Fibroblast of the aortic adventitia (primary cell): ENCODE measurements around the gene NSFL1C. TPM values are rescaled to one million over a fixed set of nuclear protein-coding genes. Genes with fewer than 3 reads are reported as not detected.

Experiments
- DNase-seq: peaks from one replicate; pipeline ENCODE4 v3.0.0-alpha.2; 2010; ENCODE audit warnings: low read depth
- H3K4me3 ChIP-seq: 2 replicates; pipeline ENCODE4 v1.5.1; 2011; ENCODE audit warnings: low read depth, mild to moderate bottlenecking, control low read depth, low read length, moderate library complexity
- CTCF ChIP-seq: IDR thresholded peaks from 2 replicates; pipeline ENCODE4 v1.5.1; 2011; ENCODE audit warnings: mild to moderate bottlenecking, low read length, control low read depth, inconsistent platforms; ENCODE audit not compliant: insufficient read depth
- total RNA-seq: library from RNA; depleted of rRNA; stranded (reverse); fragments of >200 nt; gene quantifications from 2 replicates; pipeline ENCODE4 v1.2.3, GENCODE V29; 2012; ENCODE audit warnings: low replicate concordance

NSFL1C gene
- total RNA-seq, 1 donor: 26.9 TPM

- no peak for DNase-seq
- no peak overlapping the region for H3K4me3 ChIP-seq
- TF ChIP-seq CTCF: no peak
Measured at GRCh38 chr20:1426231-1426849, 40.3 kb downstream of the NSFL1C start.

- DNase-seq: no peak
- no peak for TF ChIP-seq CTCF
- no peak overlapping the region for H3K4me3 ChIP-seq
Measured at GRCh38 chr20:1424336-1424735, 42.3 kb downstream of the NSFL1C start.

- TF ChIP-seq CTCF: no peak
- peak; percentile 51 for DNase-seq
- H3K4me3 ChIP-seq: no peak overlapping the region
Measured at GRCh38 chr20:1423625-1424106, 43.0 kb downstream of the NSFL1C start.

GRCh38 chr20:1423206-1423605, 43.4 kb downstream of the NSFL1C start:
- DNase-seq: no peak
- no peak for TF ChIP-seq CTCF
- no peak overlapping the region for H3K4me3 ChIP-seq

GRCh38 chr20:1422753-1423152, 43.9 kb downstream of the NSFL1C start:
- no peak for TF ChIP-seq CTCF
- no peak for DNase-seq
- no peak overlapping the region for H3K4me3 ChIP-seq

GRCh38 chr20:1420066-1420465, 46.6 kb downstream of the NSFL1C start:
- no peak overlapping the region for H3K4me3 ChIP-seq
- DNase-seq: no peak
- no peak for TF ChIP-seq CTCF

GRCh38 chr20:1418350-1418749, 48.3 kb downstream of the NSFL1C start:
- TF ChIP-seq CTCF: no peak
- H3K4me3 ChIP-seq: no peak overlapping the region
- DNase-seq: peak; percentile 25
